Measurements from ENCODE around the gene SEZ6L. TPM values are rescaled to one million over a fixed set of nuclear protein-coding genes. Genes with fewer than 3 reads are reported as not detected.

The SEZ6L gene
- polyA plus RNA-seq, 1 donor from 2014 or later = 31.9 TPM

DNA sequence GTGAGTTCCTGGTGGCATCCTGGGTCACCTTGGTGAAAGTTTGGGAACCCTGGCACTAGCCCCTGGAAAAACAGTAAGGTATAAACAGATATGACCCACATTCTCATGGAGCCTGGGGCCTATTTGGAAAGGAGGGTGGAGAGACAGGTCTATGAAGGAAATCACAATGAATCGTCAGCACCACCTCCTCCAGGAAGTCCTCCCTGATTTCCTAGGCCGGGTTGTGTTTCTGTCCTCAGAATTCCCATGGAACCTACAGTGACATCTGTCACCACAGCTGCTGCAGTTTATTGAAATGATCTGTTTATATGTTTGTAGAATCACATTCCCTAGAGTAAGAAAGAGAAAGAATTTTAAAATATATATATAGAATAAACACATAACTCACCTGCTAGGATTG is 188.0 kb downstream of the SEZ6L start:
- no peak overlapping the region for H3K4me2 ChIP-seq (ENCODE audit: low read length)
- H4K20me1 ChIP-seq (ENCODE audit: insufficient read depth) = no peaks in the 10 kb centered on the region
- no peak overlapping the region for H3K9ac ChIP-seq (ENCODE audit: low read length)
- no peaks in the 10 kb centered on the region for H3K27me3 ChIP-seq (ENCODE audit: insufficient read depth, low read depth, low read length)
- H3K9me2 ChIP-seq (ENCODE audit: insufficient read depth, low read length) = no peaks in the 10 kb centered on the region
- no peaks in the 10 kb centered on the region for H3F3A ChIP-seq (ENCODE audit: insufficient read depth, low read length, poor library complexity, severe bottlenecking)
- H3K4me3 ChIP-seq (ENCODE audit: low read length) = no peak overlapping the region
- no peak overlapping the region for H3K27ac ChIP-seq (ENCODE audit: low read length)
- no peaks in the 10 kb centered on the region for H3K79me2 ChIP-seq (replicated peaks; ENCODE audit: insufficient read depth, low read length)
- no peaks in the 10 kb centered on the region for H3K36me3 ChIP-seq (ENCODE audit: insufficient read depth, low read length)
- no peak overlapping the region for H2AFZ ChIP-seq (ENCODE audit: low read depth, low read length)
- TF ChIP-seq, protein P1, sequence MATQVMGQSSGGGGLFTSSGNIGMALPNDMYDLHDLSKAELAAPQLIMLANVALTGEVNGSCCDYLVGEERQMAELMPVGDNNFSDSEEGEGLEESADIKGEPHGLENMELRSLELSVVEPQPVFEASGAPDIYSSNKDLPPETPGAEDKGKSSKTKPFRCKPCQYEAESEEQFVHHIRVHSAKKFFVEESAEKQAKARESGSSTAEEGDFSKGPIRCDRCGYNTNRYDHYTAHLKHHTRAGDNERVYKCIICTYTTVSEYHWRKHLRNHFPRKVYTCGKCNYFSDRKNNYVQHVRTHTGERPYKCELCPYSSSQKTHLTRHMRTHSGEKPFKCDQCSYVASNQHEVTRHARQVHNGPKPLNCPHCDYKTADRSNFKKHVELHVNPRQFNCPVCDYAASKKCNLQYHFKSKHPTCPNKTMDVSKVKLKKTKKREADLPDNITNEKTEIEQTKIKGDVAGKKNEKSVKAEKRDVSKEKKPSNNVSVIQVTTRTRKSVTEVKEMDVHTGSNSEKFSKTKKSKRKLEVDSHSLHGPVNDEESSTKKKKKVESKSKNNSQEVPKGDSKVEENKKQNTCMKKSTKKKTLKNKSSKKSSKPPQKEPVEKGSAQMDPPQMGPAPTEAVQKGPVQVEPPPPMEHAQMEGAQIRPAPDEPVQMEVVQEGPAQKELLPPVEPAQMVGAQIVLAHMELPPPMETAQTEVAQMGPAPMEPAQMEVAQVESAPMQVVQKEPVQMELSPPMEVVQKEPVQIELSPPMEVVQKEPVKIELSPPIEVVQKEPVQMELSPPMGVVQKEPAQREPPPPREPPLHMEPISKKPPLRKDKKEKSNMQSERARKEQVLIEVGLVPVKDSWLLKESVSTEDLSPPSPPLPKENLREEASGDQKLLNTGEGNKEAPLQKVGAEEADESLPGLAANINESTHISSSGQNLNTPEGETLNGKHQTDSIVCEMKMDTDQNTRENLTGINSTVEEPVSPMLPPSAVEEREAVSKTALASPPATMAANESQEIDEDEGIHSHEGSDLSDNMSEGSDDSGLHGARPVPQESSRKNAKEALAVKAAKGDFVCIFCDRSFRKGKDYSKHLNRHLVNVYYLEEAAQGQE (IDR thresholded peaks at IDR 0.05; ENCODE audit: borderline replicate concordance) = no peak
- no peak for TF ChIP-seq MXI1 (conservative IDR thresholded peaks at IDR 0.05; ENCODE audit: poor library complexity, severe bottlenecking)
- no peaks in the 10 kb centered on the region for H3K9me3 ChIP-seq (ENCODE audit: low read length)

DNA sequence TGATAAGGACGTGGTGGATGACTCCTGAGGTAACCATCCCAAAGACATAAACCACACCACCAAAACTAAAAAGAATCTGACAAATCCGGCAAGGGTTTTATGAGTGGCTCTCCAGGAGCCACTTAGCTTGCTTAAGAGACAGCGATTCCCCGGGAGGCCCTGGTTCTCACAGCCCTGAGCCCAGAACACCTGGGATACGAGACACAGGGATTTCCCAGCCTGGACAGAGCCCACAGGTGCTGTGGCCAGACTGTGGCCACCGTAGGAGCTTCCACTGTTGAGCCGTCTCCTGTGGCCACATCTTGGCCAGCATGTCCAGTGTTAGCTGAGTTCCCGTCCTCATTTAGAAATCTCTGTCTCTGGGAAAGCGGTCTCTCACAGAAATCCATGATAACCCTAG is 188.6 kb downstream of the SEZ6L start:
- no peaks in the 10 kb centered on the region for H3K9me2 ChIP-seq (ENCODE audit: insufficient read depth, low read length)
- no peaks in the 10 kb centered on the region for H4K20me1 ChIP-seq (ENCODE audit: insufficient read depth)
- H3K9me3 ChIP-seq (ENCODE audit: low read length) = no peaks in the 10 kb centered on the region
- TF ChIP-seq, protein P1 (IDR thresholded peaks at IDR 0.05; ENCODE audit: borderline replicate concordance) = no peak
- no peak for TF ChIP-seq RAD21 (conservative IDR thresholded peaks at IDR 0.05)
- TF ChIP-seq MXI1 (conservative IDR thresholded peaks at IDR 0.05; ENCODE audit: poor library complexity, severe bottlenecking) = no peak
- no peak for TF ChIP-seq TAF1 (IDR thresholded peaks at IDR 0.05; ENCODE audit: low read depth)
- TF ChIP-seq, protein P2, sequence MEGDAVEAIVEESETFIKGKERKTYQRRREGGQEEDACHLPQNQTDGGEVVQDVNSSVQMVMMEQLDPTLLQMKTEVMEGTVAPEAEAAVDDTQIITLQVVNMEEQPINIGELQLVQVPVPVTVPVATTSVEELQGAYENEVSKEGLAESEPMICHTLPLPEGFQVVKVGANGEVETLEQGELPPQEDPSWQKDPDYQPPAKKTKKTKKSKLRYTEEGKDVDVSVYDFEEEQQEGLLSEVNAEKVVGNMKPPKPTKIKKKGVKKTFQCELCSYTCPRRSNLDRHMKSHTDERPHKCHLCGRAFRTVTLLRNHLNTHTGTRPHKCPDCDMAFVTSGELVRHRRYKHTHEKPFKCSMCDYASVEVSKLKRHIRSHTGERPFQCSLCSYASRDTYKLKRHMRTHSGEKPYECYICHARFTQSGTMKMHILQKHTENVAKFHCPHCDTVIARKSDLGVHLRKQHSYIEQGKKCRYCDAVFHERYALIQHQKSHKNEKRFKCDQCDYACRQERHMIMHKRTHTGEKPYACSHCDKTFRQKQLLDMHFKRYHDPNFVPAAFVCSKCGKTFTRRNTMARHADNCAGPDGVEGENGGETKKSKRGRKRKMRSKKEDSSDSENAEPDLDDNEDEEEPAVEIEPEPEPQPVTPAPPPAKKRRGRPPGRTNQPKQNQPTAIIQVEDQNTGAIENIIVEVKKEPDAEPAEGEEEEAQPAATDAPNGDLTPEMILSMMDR (IDR thresholded peaks at IDR 0.05; ENCODE audit: poor library complexity, severe bottlenecking) = no peak
- TF ChIP-seq SMC3 (conservative IDR thresholded peaks at IDR 0.05; ENCODE audit: poor library complexity) = no peak
- TF ChIP-seq EZH2 (IDR thresholded peaks at IDR 0.05; ENCODE audit: borderline replicate concordance, insufficient read depth, low read length, poor library complexity, severe bottlenecking) = no peak
- no peak for TF ChIP-seq POLR2AphosphoS5 (IDR thresholded peaks at IDR 0.05)
- TF ChIP-seq EP300 (conservative IDR thresholded peaks at IDR 0.05; ENCODE audit: poor library complexity, severe bottlenecking) = no peak
- H2AFZ ChIP-seq (ENCODE audit: low read depth, low read length) = no peak overlapping the region
- H3K79me2 ChIP-seq (replicated peaks; ENCODE audit: insufficient read depth, low read length) = no peaks in the 10 kb centered on the region
- no peak overlapping the region for H3K4me2 ChIP-seq (ENCODE audit: low read length)
- no peaks in the 10 kb centered on the region for H3K27me3 ChIP-seq (ENCODE audit: insufficient read depth, low read depth, low read length)
- no peaks in the 10 kb centered on the region for H3K36me3 ChIP-seq (ENCODE audit: insufficient read depth, low read length)
- H3K9ac ChIP-seq (ENCODE audit: low read length) = no peak overlapping the region
- no peak overlapping the region for H3K27ac ChIP-seq (ENCODE audit: low read length)
- H3K4me3 ChIP-seq (ENCODE audit: low read length) = no peak overlapping the region
- H3F3A ChIP-seq (ENCODE audit: insufficient read depth, low read length, poor library complexity, severe bottlenecking) = no peaks in the 10 kb centered on the region

All from neural cell (in vitro differentiated cells).